OCI-LY1 (cell line): ENCODE measurements around the gene ANAPC2.
"Not testable (repeated sequence)": the region's sequence is repeated elsewhere in the genome, so short reads cannot be mapped to it uniquely, and the experiment has no call there.

ENCODE experiments used
- H2AFZ ChIP-seq: fragments of 200-600 bp; sonication (generic), shearing (Covaris generic); 2 replicates; pipeline ENCODE4 v1.6.0; 2014; ENCODE audit warnings: antibody characterized with exemption, mild to moderate bottlenecking, low read length
- H3F3A ChIP-seq: fragments of 200-600 bp; sonication (generic), shearing (Covaris generic); 2 replicates; pipeline ENCODE4 v1.6.0; 2014; ENCODE audit warnings: mild to moderate bottlenecking, antibody characterized with exemption, low read length, moderate library complexity; ENCODE audit not compliant: insufficient read depth
- H3K27ac ChIP-seq: fragments of 200-600 bp; sonication (generic); 2 replicates; pipeline ENCODE4 v1.5.1; 2014; ENCODE audit warnings: low read length, mixed run types, mild to moderate bottlenecking, low read depth; ENCODE audit not compliant: poor library complexity, severe bottlenecking
- H3K27me3 ChIP-seq: fragments of 200-600 bp; sonication (generic); 2 replicates; pipeline ENCODE4 v1.6.0; 2014; ENCODE audit warnings: antibody characterized with exemption, mild to moderate bottlenecking, low read length, moderate library complexity; ENCODE audit not compliant: insufficient read depth
- H3K36me3 ChIP-seq: fragments of 200-600 bp; sonication (generic); 2 replicates; pipeline ENCODE4 v1.6.1; 2014; ENCODE audit warnings: mild to moderate bottlenecking, antibody characterized with exemption, low read length, moderate library complexity, mixed read lengths; ENCODE audit not compliant: insufficient read depth
- H3K4me1 ChIP-seq: fragments of 200-600 bp; sonication (generic); 2 replicates; pipeline ENCODE4 v1.5.1; 2014; ENCODE audit warnings: mild to moderate bottlenecking, low read length, moderate library complexity; ENCODE audit not compliant: insufficient read depth, severe bottlenecking
- H3K4me2 ChIP-seq: fragments of 200-600 bp; sonication (generic), shearing (Covaris generic); 2 replicates; pipeline ENCODE4 v1.6.1; 2014; ENCODE audit warnings: low read length
- H3K4me3 ChIP-seq: fragments of 200-600 bp; sonication (generic); 2 replicates; pipeline ENCODE4 v1.5.1; 2014; ENCODE audit warnings: low read length, low read depth, mild to moderate bottlenecking, mixed read lengths; ENCODE audit not compliant: poor library complexity, severe bottlenecking
- H3K79me2 ChIP-seq: fragments of 200-600 bp; shearing (Covaris generic); 2 replicates; pipeline ENCODE4 v1.6.1; 2016; ENCODE audit warnings: mixed run types, low read length, mixed read lengths; ENCODE audit not compliant: insufficient read depth
- H3K9ac ChIP-seq: fragments of 200-600 bp; sonication (generic), shearing (Covaris generic); 2 replicates; pipeline ENCODE4 v1.6.1; 2014; ENCODE audit warnings: mild to moderate bottlenecking, low read length, mixed read lengths
- H3K9me2 ChIP-seq: fragments of 200-600 bp; sonication (generic), shearing (Covaris generic); 2 replicates; pipeline ENCODE4 v1.6.1; 2014; ENCODE audit warnings: low read depth, mild to moderate bottlenecking, low read length, mixed read lengths
- H3K9me3 ChIP-seq: fragments of 200-600 bp; shearing (Covaris generic); 2 replicates; pipeline ENCODE4 v1.6.1; 2014; ENCODE audit warnings: low read length, mixed read lengths
- H4K20me1 ChIP-seq: fragments of 200-600 bp; sonication (generic), shearing (Covaris generic); 2 replicates; pipeline ENCODE4 v1.6.0; 2016; ENCODE audit warnings: mild to moderate bottlenecking, low read length; ENCODE audit not compliant: insufficient read depth
- CTCF ChIP-seq: fragments of 200-600 bp; sonication (generic), shearing (Covaris generic); IDR thresholded peaks from 2 replicates; pipeline ENCODE4 v1.5.1; 2017; ENCODE audit warnings: mild to moderate bottlenecking, antibody characterized with exemption, low read length, moderate library complexity, mixed read lengths
- EZH2 ChIP-seq: fragments of 200-600 bp; sonication (generic), shearing (Covaris generic); IDR thresholded peaks from 2 replicates; pipeline ENCODE4 v1.8.0; 2017; ENCODE audit warnings: borderline replicate concordance, mixed run types, mild to moderate bottlenecking, antibody characterized with exemption, low read length, moderate library complexity, mixed read lengths

ANAPC2 gene

DNA sequence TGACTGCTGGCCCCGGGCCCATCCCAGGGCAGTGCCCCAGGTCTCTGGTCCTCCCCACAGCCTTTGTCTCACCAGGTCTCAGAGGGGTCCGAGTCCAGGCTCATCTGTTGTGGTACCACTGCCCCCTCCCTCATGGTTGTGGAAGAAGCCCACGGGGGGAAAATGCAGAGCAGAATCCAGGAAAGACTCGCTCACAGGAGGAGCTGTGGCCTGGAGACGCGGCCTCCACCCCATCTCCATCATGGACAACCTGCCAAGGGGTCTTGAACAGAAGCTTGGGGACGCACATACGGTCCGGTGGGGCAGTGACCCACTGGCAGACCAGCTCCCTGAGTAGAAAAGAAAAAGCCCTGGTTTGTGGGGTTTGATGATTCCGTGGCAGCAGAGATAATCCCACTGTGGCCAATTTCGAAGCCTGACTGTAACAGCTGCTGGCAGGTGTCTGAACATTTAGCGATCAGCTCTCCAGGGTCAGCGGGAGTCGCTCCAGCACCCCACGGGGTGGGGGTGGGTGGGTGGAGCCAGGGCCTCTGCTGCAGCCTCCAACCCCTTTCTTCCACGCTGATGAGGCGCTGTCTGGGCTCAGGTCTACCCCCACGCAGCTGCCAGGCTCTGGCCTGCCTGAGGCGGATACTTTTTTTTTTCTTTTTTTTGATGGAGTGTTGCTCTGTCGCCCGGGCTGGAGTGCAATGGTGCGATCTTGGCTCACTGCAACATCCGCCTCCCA, 51.3 kb downstream of the ANAPC2 start:
- Histone ChIP-seq H3K4me1 (no peaks in the 10 kb centered on the region), H3K27me3 (0 out of 2 replicates have a peak, but pooled peaks cover 7% of the 10 kb centered on the region), H3K27ac (no peak overlapping the region), H3K9me2 (no peaks in the 10 kb centered on the region), H3K79me2 (no peaks in the 10 kb centered on the region), H3K36me3 (no peaks in the 10 kb centered on the region), H2AFZ (no peak overlapping the region), H4K20me1 (no peaks in the 10 kb centered on the region), H3F3A (no peaks in the 10 kb centered on the region), H3K9ac (no peak overlapping the region), H3K4me3 (no peak overlapping the region), H3K4me2 (no peak overlapping the region), H3K9me3 (no peaks in the 10 kb centered on the region)
- no peak for TF ChIP-seq CTCF
- TF ChIP-seq EZH2: no peak

- no peaks in the 10 kb centered on the region for H3K79me2 ChIP-seq
- H3K36me3 ChIP-seq: no peaks in the 10 kb centered on the region
- 0 out of 2 replicates have a peak, but pooled peaks cover 7% of the 10 kb centered on the region for H3K27me3 ChIP-seq
- no peaks in the 10 kb centered on the region for H3F3A ChIP-seq
- H3K27ac ChIP-seq: no peak overlapping the region
- H3K4me2 ChIP-seq: no peak overlapping the region
- no peaks in the 10 kb centered on the region for H3K4me1 ChIP-seq
- H3K9ac ChIP-seq: no peak overlapping the region
- no peaks in the 10 kb centered on the region for H3K9me2 ChIP-seq
- H2AFZ ChIP-seq: no peak overlapping the region
- no peaks in the 10 kb centered on the region for H3K9me3 ChIP-seq
- H3K4me3 ChIP-seq: no peak overlapping the region
- TF ChIP-seq CTCF: no peak
- TF ChIP-seq EZH2: no peak
- H4K20me1 ChIP-seq: no peaks in the 10 kb centered on the region
Measured at GRCh38 chr9:137136261-137136880, 52.0 kb downstream of the ANAPC2 start.

DNA sequence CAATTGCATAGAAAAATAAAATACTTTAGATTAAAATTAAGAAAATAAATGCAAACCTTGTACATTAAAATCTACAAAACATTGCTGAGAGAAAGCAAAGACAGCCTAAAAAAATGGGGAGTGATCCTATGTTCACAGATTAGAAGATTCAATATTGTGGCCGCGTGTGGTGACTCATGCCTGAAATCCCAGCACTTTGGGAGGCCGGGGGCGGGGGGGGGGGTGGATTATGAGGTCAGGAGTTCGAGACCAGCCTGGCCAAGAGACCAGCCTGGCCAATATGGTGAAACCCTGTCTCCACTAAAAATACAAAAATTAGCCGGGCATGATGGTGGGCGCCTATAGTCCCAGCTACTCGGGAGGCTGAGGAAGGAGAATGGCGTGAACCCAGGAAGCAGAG, 53.2 kb downstream of the ANAPC2 start:
- not testable (repeated sequence) for H3K79me2 ChIP-seq, H4K20me1 ChIP-seq, H3K27me3 ChIP-seq, H3K27ac ChIP-seq, H3K36me3 ChIP-seq, H3K4me2 ChIP-seq, H3K9ac ChIP-seq, H3K4me3 ChIP-seq, H2AFZ ChIP-seq, H3K9me3 ChIP-seq, H3K4me1 ChIP-seq, H3K9me2 ChIP-seq, H3F3A ChIP-seq

DNA sequence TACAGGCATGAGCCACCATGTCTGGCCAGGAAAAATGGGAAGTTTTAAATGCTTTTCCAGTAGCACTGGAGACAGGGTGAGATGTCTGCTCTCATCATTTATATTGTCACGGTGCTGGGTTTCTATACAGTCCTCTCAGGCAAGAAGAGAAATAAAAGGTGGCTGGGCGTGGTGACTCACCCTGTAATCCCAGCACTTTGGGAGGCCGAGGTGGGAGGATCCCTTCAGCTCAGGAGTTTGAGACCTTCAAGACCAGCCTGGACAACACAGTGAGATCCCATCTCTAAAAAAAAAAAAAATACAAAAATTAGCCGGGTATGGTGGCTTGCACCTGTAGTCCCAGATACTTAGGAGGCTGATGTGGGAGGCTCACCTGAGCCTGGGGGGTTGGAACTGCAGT, 54.2 kb downstream of the ANAPC2 start:
- no peak overlapping the region for H3K4me3 ChIP-seq
- H3K4me1 ChIP-seq: peaks cover 6% of the 10 kb centered on the region
- no peak overlapping the region for H2AFZ ChIP-seq
- H3K4me2 ChIP-seq: no peak overlapping the region
- H4K20me1 ChIP-seq: no peaks in the 10 kb centered on the region
- H3K9me2 ChIP-seq: no peaks in the 10 kb centered on the region
- H3K36me3 ChIP-seq: no peaks in the 10 kb centered on the region
- H3K27ac ChIP-seq: no peak overlapping the region
- TF ChIP-seq EZH2 (no peak), CTCF (no peak)
- no peaks in the 10 kb centered on the region for H3K79me2 ChIP-seq
- no peaks in the 10 kb centered on the region for H3K9me3 ChIP-seq
- H3F3A ChIP-seq: no peaks in the 10 kb centered on the region
- H3K27me3 ChIP-seq: 0 out of 2 replicates have a peak, but pooled peaks cover 7% of the 10 kb centered on the region
- H3K9ac ChIP-seq: no peak overlapping the region
